PFSK-1 (cell line): Measurements from ENCODE around the gene LMO3.

Experiments
- FOXP2 ChIP-seq: optimal IDR thresholded peaks from 2 replicates; pipeline ENCODE3; 2011; ENCODE audit warnings: borderline replicate concordance, control low read depth, inconsistent platforms; ENCODE audit not compliant: insufficient read depth; ENCODE audit errors: extremely low read length, extremely low read depth
- POLR2AphosphoS5 ChIP-seq: IDR thresholded peaks from 2 replicates; pipeline ENCODE4 v1.6.1; 2012; ENCODE audit warnings: low read depth, mild to moderate bottlenecking, control low read depth, low read length, moderate library complexity
- SIN3A ChIP-seq: IDR thresholded peaks from 2 replicates; pipeline ENCODE4 v1.6.1; 2012; ENCODE audit warnings: mild to moderate bottlenecking, low read length, moderate library complexity, borderline replicate concordance; ENCODE audit not compliant: insufficient read depth
- TAF1 ChIP-seq: IDR thresholded peaks from 2 replicates; pipeline ENCODE4 v1.6.1; 2012; ENCODE audit warnings: low read length, control low read depth, borderline replicate concordance; ENCODE audit not compliant: insufficient read depth
- TF ChIP-seq, protein P1 (sequence below), 2 experiments: IDR thresholded peaks; 2 replicates each; pipeline versions ENCODE4 v1.6.1 to v1.8.0; 2011 to 2012; ENCODE audit warnings: low read depth in 2 of 2, low read length in 2 of 2, control low read depth in 1 of 2, inconsistent platforms in 1 of 2, mild to moderate bottlenecking in 1 of 2, moderate library complexity in 1 of 2; ENCODE audit not compliant: insufficient read depth in 1 of 2

Gene LMO3

DNA sequence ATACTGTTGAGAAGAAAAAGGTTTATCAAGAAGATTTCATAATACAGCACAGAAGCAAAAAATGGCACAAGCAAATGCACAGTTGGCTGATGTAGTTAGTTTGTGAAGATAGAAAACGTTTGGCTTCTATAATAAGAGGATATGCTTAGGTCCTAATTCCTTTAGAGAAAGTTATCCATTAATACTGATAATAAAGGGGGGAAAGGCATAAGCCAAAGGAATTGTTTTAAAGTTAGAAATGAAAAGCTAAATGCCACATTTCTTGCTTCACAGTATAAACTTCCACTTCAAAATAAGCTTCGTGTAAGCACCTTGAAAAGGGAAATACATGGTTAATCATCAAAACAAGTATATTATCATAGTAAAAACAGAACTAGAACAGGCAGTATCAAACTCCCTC lies 12.4 kb downstream of the LMO3 start:
- no peak for TF ChIP-seq TAF1

- TF ChIP-seq TAF1 (no peak), FOXP2 (no peak), SIN3A (no peak), POLR2AphosphoS5 (no peak)
- TF ChIP-seq, protein P1, sequence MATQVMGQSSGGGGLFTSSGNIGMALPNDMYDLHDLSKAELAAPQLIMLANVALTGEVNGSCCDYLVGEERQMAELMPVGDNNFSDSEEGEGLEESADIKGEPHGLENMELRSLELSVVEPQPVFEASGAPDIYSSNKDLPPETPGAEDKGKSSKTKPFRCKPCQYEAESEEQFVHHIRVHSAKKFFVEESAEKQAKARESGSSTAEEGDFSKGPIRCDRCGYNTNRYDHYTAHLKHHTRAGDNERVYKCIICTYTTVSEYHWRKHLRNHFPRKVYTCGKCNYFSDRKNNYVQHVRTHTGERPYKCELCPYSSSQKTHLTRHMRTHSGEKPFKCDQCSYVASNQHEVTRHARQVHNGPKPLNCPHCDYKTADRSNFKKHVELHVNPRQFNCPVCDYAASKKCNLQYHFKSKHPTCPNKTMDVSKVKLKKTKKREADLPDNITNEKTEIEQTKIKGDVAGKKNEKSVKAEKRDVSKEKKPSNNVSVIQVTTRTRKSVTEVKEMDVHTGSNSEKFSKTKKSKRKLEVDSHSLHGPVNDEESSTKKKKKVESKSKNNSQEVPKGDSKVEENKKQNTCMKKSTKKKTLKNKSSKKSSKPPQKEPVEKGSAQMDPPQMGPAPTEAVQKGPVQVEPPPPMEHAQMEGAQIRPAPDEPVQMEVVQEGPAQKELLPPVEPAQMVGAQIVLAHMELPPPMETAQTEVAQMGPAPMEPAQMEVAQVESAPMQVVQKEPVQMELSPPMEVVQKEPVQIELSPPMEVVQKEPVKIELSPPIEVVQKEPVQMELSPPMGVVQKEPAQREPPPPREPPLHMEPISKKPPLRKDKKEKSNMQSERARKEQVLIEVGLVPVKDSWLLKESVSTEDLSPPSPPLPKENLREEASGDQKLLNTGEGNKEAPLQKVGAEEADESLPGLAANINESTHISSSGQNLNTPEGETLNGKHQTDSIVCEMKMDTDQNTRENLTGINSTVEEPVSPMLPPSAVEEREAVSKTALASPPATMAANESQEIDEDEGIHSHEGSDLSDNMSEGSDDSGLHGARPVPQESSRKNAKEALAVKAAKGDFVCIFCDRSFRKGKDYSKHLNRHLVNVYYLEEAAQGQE (IDR thresholded peaks at IDR 0.05; ENCODE audit: insufficient read depth in 1 of 2, low read depth in 2 of 2, low read length in 2 of 2) = no peak
Measured at GRCh38 chr12:16590645-16591044, 15.3 kb downstream of the LMO3 start.

- TF ChIP-seq POLR2AphosphoS5 = no peak
- no peak for TF ChIP-seq FOXP2
Measured at GRCh38 chr12:16588812-16589211, 17.1 kb downstream of the LMO3 start.

DNA sequence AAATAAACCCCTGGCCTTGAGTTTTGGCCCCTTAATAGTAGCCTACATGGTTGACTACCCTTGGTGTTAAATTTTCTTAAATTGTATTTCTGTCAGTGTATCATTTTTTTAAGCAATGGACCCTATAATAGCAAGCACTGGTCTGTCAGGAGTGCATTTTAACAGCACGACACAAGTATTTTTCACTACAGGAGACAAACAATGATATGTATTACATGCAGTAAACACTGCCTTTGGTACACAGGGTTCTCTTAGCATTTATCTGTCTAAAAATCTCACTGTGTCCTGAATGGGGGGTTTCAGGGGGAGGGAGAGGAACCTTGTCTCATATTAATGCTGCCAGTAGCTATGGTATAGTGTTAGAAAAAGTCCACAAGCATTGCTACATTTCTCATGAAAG lies 18.4 kb downstream of the LMO3 start:
- no peak for TF ChIP-seq TAF1
- TF ChIP-seq, protein P1 (IDR thresholded peaks at IDR 0.05; ENCODE audit: insufficient read depth in 1 of 2, low read depth in 2 of 2, low read length in 2 of 2) = no peak
- TF ChIP-seq SIN3A = no peak

DNA sequence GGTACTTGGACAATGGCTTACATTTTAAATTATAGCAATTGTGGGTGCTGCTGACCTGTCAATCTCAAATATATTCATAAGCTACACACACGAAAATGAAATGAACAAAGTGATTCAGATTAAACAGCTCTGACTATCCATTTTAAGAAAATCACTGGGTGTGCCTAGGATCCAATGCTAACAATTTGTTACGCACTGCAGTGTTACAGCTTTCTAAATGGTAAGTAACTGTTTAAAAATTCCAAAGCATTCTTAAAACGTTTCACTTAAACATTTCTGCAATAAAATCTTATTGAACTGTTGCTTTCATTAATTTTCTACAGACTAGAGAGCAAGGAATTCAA lies 18.9 kb downstream of the LMO3 start:
- TF ChIP-seq SIN3A (no peak), TAF1 (no peak), FOXP2 (no peak), POLR2AphosphoS5 (no peak)
- TF ChIP-seq, protein P1 (IDR thresholded peaks at IDR 0.05; ENCODE audit: insufficient read depth in 1 of 2, low read depth in 2 of 2, low read length in 2 of 2) = no peak

GRCh38 chr12:16586350-16587109 lies 19.4 kb downstream of the LMO3 start:
- TF ChIP-seq TAF1 (no peak), SIN3A (no peak), FOXP2 (no peak), POLR2AphosphoS5 (no peak)
- TF ChIP-seq, protein P1 (IDR thresholded peaks at IDR 0.05; ENCODE audit: insufficient read depth in 1 of 2, low read depth in 2 of 2, low read length in 2 of 2) = no peak
